HEK293 (cell line): ENCODE data around the gene SPOCK1.

Experiments used
- CTCF ChIP-seq: fragments of 450-650 bp; formaldehyde crosslinking; IDR thresholded peaks from 2 replicates; pipeline ENCODE4 v1.5.1; 2016; ENCODE audit warnings: missing biosample characterization, missing genetic modification characterization
- HOXA7 ChIP-seq: sonication (generic); formaldehyde crosslinking; IDR thresholded peaks from 2 replicates; pipeline ENCODE4 v1.8.1; 2022; ENCODE audit warnings: missing genetic modification reagents, borderline replicate concordance
- ZBTB49 ChIP-seq: fragments of 450-650 bp; formaldehyde crosslinking; IDR thresholded peaks from 2 replicates; pipeline ENCODE4 v1.5.1; 2016; ENCODE audit warnings: missing biosample characterization, missing genetic modification characterization, low read depth
- ZNF132 ChIP-seq: fragments of 450-650 bp; formaldehyde crosslinking; IDR thresholded peaks from 2 replicates; pipeline ENCODE4 v1.5.1; 2017; ENCODE audit warnings: missing biosample characterization, missing genetic modification characterization, borderline replicate concordance
- ZNF302 ChIP-seq: fragments of 450-650 bp; formaldehyde crosslinking; IDR thresholded peaks from 2 replicates; pipeline ENCODE4 v1.5.1; 2016; ENCODE audit warnings: missing biosample characterization, missing genetic modification characterization, low read depth
- ZNF792 ChIP-seq: fragments of 450-650 bp; formaldehyde crosslinking; IDR thresholded peaks from 2 replicates; pipeline ENCODE4 v1.5.1; 2016; ENCODE audit warnings: missing biosample characterization, missing genetic modification characterization
- ZNF830 ChIP-seq: fragments of 450-650 bp; IDR thresholded peaks from 2 replicates; pipeline ENCODE4 v1.5.0; 2018; ENCODE audit warnings: missing biosample characterization, missing genetic modification characterization, low read depth, mild to moderate bottlenecking, moderate library complexity

GRCh38 chr5:137368651-137369050 lies 130.5 kb downstream of the SPOCK1 start:
- TF ChIP-seq CTCF (tag by site-specific recombination) = no peak
- no peak for TF ChIP-seq ZNF302 (tag by site-specific recombination)
- TF ChIP-seq ZNF830 = no peak
- TF ChIP-seq ZBTB49 = no peak
- TF ChIP-seq HOXA7 (CRISPR knock-in tag) = no peak
- no peak for TF ChIP-seq ZNF132 (tag by site-specific recombination)
- TF ChIP-seq ZNF792 (tag by site-specific recombination) = no peak
